ENCODE results near the gene PNPLA7. TPM values are rescaled to one million over a fixed set of nuclear protein-coding genes. Genes with fewer than 3 reads are reported as not detected.

PNPLA7 gene
- total and polyA plus RNA-seq, 2 of the 8 experiments (the other 6 are each of a cell fraction or from before 2014, with no cell fraction given): 0.35 to 0.47 TPM

- Histone ChIP-seq H3K56ac (replicated peaks; ENCODE audit: insufficient read length, low read depth, low read length) (no peak overlapping the region), H2BK5ac (ENCODE audit: low read depth, low read length) (no peak overlapping the region), H4K8ac (ENCODE audit: extremely low read depth, insufficient read depth, low read length) (peak overlapping the region; percentile 57; the same call in 1 of the 2 replicates), H4K20me1 (replicated peaks in 1 of 2; ENCODE audit: control insufficient read depth in 1 of 2, insufficient read depth in 2 of 2, low read length in 2 of 2) (peaks cover 0 to 4% of the 10 kb centered on the region in 2 experiments), H3K9me3 (ENCODE audit: insufficient read depth in 2 of 2, low read depth in 1 of 2, low read length in 1 of 2) (peaks cover 0 to 24% of the 10 kb centered on the region in 2 experiments; a peak in 1 of 4 replicates), H4K5ac (ENCODE audit: insufficient read length, low read depth, low read length) (no peak overlapping the region), H3K4me3 (ENCODE audit: extremely low read depth in 1 of 4, insufficient read depth in 2 of 4, low read depth in 3 of 4, low read length in 4 of 4) (no peak overlapping the region), H3K4ac (replicated peaks; ENCODE audit: insufficient read length, low read depth, low read length) (no peak overlapping the region), H3K14ac (ENCODE audit: insufficient read length) (no peak overlapping the region), H2BK120ac (replicated peaks; ENCODE audit: low read depth, low read length) (no peak overlapping the region), H3K27me3 (replicated peaks in 1 of 4; ENCODE audit: control insufficient read depth in 3 of 4, extremely low read depth in 1 of 4, insufficient read depth in 3 of 4, low read length in 3 of 4) (no peaks in the 10 kb centered on the region), H3K27ac (ENCODE audit: low read depth, low read length) (no peak overlapping the region), H3K4me2 (ENCODE audit: insufficient read depth in 1 of 2, low read depth in 2 of 2, low read length in 2 of 2) (no peak overlapping the region), H2AFZ (ENCODE audit: low read length) (no peak overlapping the region), H3K36me3 (ENCODE audit: control insufficient read depth in 2 of 4, insufficient read depth in 4 of 4, low read length in 3 of 4) (no peaks in the 10 kb centered on the region), H2AK5ac (ENCODE audit: low read depth, low read length) (no peak overlapping the region), H3K4me1 (replicated peaks in 1 of 4; ENCODE audit: control insufficient read depth in 3 of 4, insufficient read depth in 4 of 4, low read length in 3 of 4) (no peaks in the 10 kb centered on the region), H3K79me2 (ENCODE audit: control insufficient read depth in 1 of 2, insufficient read depth in 2 of 2, low read length in 2 of 2) (no peaks in the 10 kb centered on the region), H3K23ac (ENCODE audit: insufficient read length) (no peak overlapping the region), H3K9ac (replicated peaks in 1 of 4; ENCODE audit: extremely low read depth in 1 of 4, low read depth in 3 of 4, low read length in 3 of 4) (no peak overlapping the region), H2BK15ac (ENCODE audit: low read length) (no peak overlapping the region), H3K18ac (ENCODE audit: extremely low read depth, low read length) (no peak overlapping the region), H3K23me2 (ENCODE audit: low read depth, low read length) (no peaks in the 10 kb centered on the region; the same call in 1 of the 2 replicates), H2BK20ac (ENCODE audit: low read length) (no peak overlapping the region), H4K91ac (replicated peaks; ENCODE audit: insufficient read length, low read length) (no peak overlapping the region), H3K79me1 (ENCODE audit: low read depth, low read length) (no peaks in the 10 kb centered on the region), H2BK12ac (ENCODE audit: low read depth, low read length) (no peak overlapping the region)
- CTCF ChIA-PET (ENCODE audit: partially characterized antibody): interaction anchor here (1.0 to 1.6 kb wide), 3 partner anchors 9 to 55 kb away, joined by 3 to 8 read pairs (median 6); no protein-coding TSS in a partner anchor
- POLR2A ChIA-PET (ENCODE audit: partially characterized antibody): no interaction called here
- DNase-seq (ENCODE audit: low read depth in 1 of 2, low spot score in 2 of 2): no peak
- FAIRE-seq: no peak
- no peak for TF ChIP-seq NANOG (IDR thresholded peaks at IDR 0.05; ENCODE audit: insufficient read depth, low read depth, low read length, poor library complexity, severe bottlenecking)
- TF ChIP-seq MAFK (IDR thresholded peaks at IDR 0.05; ENCODE audit: low read depth, low read length): no peak
- no peak for TF ChIP-seq SIRT6 (IDR thresholded peaks at IDR 0.05; ENCODE audit: low read length)
- TF ChIP-seq FOSL1 (IDR thresholded peaks at IDR 0.05; ENCODE audit: insufficient read depth, low read depth, low read length): no peak
- TF ChIP-seq SP4 (IDR thresholded peaks at IDR 0.05; ENCODE audit: low read length): no peak
- no peak for TF ChIP-seq RXRA (IDR thresholded peaks at IDR 0.05; ENCODE audit: insufficient read depth, low read depth, low read length)
- no peak for TF ChIP-seq POU5F1 (IDR thresholded peaks at IDR 0.05; ENCODE audit: low read depth, low read length)
- WGBS, 2 experiments (ENCODE audit: extremely low coverage in 1 of 2, insufficient coverage in 1 of 2, insufficient read length in 1 of 2, insufficient replicate concordance in 2 of 2, low coverage in 1 of 2, low lambda C conversion rate in 2 of 2, missing lambda C conversion rate in 1 of 2): 92% methylated on average over 29 of the region's 36 CpGs; no CpG with 5 or more reads in 1 of the 2 experiments
Measured at GRCh38 chr9:137499858-137500661, 50.1 kb downstream of the PNPLA7 start.

All from H1 (cell line).